Measurements from ENCODE around the gene PDE6G. TPM values are rescaled to one million over a fixed set of nuclear protein-coding genes. Genes with fewer than 3 reads are reported as not detected.

PDE6G gene
- total and polyA plus RNA-seq, 2 experiments from 2014 or later = 0.37 to 0.87 TPM

DNA sequence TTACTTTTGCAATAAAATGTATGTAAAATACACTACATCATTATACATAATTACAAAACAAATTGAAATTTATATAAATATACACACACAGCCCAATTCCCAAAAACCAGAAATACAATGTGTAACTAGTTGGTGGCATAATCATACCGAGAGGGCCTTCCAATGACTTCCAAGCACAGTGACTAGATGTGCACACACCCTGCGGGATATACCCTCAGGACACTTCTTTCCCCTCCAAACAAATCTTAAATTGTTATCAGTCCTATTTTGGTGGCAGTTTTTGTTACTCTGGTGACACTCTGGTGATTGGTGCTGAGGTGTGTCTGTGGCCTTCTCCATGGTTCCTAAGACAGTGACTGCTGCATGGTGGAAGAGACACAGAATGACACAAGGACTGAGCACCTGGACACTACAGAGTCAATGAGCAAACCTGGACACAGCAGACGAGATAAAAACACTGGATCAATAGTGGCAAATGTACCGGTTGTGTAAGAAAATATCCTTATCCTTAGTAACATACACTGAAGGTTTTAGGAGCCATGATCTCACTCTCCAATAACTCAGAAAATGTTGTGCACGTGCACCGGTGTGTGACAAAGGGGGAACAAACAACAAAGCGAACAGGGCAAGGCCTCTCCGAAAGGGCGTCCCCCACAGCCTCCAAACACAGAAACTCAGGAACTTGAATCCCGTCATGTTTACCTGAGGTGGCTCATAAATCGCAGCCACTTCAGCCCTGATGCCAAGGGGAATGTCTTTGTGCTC, 52.3 kb downstream of the PDE6G start:
- no peaks in the 10 kb centered on the region for H3K36me3 ChIP-seq (replicated peaks; ENCODE audit: insufficient read depth, low read depth)
- H4K20me1 ChIP-seq (ENCODE audit: insufficient read depth, poor library complexity, severe bottlenecking) = peaks cover 10% of the 10 kb centered on the region
- H3K4me2 ChIP-seq = no peak overlapping the region
- H3K4me1 ChIP-seq (ENCODE audit: insufficient read depth) = no peaks in the 10 kb centered on the region
- H3K79me2 ChIP-seq = peaks cover 13% of the 10 kb centered on the region
- H3K9me2 ChIP-seq (replicated peaks; ENCODE audit: insufficient read depth) = no peaks in the 10 kb centered on the region
- no peak overlapping the region for H3K4me3 ChIP-seq
- H3K27me3 ChIP-seq = no peaks in the 10 kb centered on the region
- no peak for DNase-seq (ENCODE audit: low spot score)
- H3K9me3 ChIP-seq (ENCODE audit: low read depth) = no peaks in the 10 kb centered on the region
- no peak overlapping the region for H3K27ac ChIP-seq
- no peak overlapping the region for H2AFZ ChIP-seq
- TF ChIP-seq EZH2 (IDR thresholded peaks at IDR 0.05; ENCODE audit: borderline replicate concordance) (no peak), EZH2phosphoT487 (IDR thresholded peaks at IDR 0.05; ENCODE audit: low read depth, severe bottlenecking, unreplicated experiment) (no peak)
- TF ChIP-seq, protein P1, sequence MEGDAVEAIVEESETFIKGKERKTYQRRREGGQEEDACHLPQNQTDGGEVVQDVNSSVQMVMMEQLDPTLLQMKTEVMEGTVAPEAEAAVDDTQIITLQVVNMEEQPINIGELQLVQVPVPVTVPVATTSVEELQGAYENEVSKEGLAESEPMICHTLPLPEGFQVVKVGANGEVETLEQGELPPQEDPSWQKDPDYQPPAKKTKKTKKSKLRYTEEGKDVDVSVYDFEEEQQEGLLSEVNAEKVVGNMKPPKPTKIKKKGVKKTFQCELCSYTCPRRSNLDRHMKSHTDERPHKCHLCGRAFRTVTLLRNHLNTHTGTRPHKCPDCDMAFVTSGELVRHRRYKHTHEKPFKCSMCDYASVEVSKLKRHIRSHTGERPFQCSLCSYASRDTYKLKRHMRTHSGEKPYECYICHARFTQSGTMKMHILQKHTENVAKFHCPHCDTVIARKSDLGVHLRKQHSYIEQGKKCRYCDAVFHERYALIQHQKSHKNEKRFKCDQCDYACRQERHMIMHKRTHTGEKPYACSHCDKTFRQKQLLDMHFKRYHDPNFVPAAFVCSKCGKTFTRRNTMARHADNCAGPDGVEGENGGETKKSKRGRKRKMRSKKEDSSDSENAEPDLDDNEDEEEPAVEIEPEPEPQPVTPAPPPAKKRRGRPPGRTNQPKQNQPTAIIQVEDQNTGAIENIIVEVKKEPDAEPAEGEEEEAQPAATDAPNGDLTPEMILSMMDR (IDR thresholded peaks at IDR 0.05; ENCODE audit: poor library complexity) = no peak
- 89% methylated on average over 11 of the region's 11 CpGs for WGBS (ENCODE audit: low lambda C conversion rate, missing lambda C conversion rate)

DNA sequence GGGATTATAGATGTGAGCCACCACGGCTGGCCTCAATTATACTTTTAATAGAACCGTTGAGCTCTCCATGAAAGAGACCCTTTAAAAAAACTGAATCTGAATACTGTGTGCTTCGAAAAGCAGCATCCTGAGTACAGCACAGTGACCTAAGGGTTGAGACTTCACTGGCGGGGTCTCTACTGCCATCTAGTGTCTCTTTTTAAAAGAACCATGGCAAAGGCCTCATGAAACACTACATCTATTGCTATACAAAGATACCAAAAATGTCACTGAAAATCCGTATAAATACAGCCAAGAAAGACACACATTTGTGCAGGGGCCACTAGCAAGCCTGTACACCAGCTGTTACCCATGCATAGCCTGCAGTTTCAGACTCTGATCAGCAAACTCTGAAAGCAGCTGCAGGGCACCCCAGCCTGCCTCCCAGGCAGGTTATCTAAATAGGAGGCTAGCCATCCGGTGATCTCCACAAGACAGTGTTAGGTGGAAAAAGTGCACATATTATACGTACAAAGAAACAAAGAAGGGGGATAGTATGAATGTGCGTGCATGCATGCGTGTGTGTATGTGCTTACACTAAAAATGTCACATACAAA, 54.7 kb downstream of the PDE6G start:
- H4K20me1 ChIP-seq (ENCODE audit: insufficient read depth, poor library complexity, severe bottlenecking) = peaks cover 10% of the 10 kb centered on the region
- no peaks in the 10 kb centered on the region for H3K9me2 ChIP-seq (replicated peaks; ENCODE audit: insufficient read depth)
- no peak overlapping the region for H2AFZ ChIP-seq
- H3K27me3 ChIP-seq = no peaks in the 10 kb centered on the region
- peak; percentile 80 for DNase-seq (ENCODE audit: low spot score)
- H3K9me3 ChIP-seq (ENCODE audit: low read depth) = no peaks in the 10 kb centered on the region
- peaks cover 11% of the 10 kb centered on the region for H3K79me2 ChIP-seq
- no peak for TF ChIP-seq EZH2 (IDR thresholded peaks at IDR 0.05; ENCODE audit: borderline replicate concordance)
- TF ChIP-seq, protein P1 (IDR thresholded peaks at IDR 0.05; ENCODE audit: poor library complexity) = peak; percentile 78
- 48% methylated on average over 9 of the region's 9 CpGs for WGBS (ENCODE audit: low lambda C conversion rate, missing lambda C conversion rate)
- no peak overlapping the region for H3K27ac ChIP-seq
- no peaks in the 10 kb centered on the region for H3K36me3 ChIP-seq (replicated peaks; ENCODE audit: insufficient read depth, low read depth)
- no peaks in the 10 kb centered on the region for H3K4me1 ChIP-seq (ENCODE audit: insufficient read depth)
- no peak overlapping the region for H3K4me2 ChIP-seq
- no peak overlapping the region for H3K4me3 ChIP-seq

Small RNA genes within 50 kb of the gene (microRNA-seq; reads per million reads assigned to microRNA genes)
- not detected for gene MIR6786

Small RNA genes within 50 kb of the gene (small RNA-seq; reads per million reads assigned to genes)
- 0.16 reads per million for gene MIR6786

Other genes starting within 250 kb of the PDE6G start
- 3,207 and 3,298 TPM in 2 replicates for gene ACTG1, start 143.7 kb downstream of the PDE6G start, total RNA-seq
- 2,719 and 2,832 TPM in 2 replicates for gene ACTG1, start 143.7 kb downstream of the PDE6G start, polyA plus RNA-seq
- gene FSCN2, start 128.2 kb downstream of the PDE6G start, total RNA-seq = 1.8 and 3.7 TPM in 2 replicates
- 0.29 and 0.40 TPM in 2 replicates for gene FSCN2, start 128.2 kb downstream of the PDE6G start, polyA plus RNA-seq
- 18.3 and 20.9 TPM in 2 replicates for gene FAAP100, start 104.2 kb downstream of the PDE6G start, total RNA-seq
- gene FAAP100, start 104.2 kb downstream of the PDE6G start, polyA plus RNA-seq = 30.7 and 34.4 TPM in 2 replicates
- gene NPLOC4, start 19.4 kb downstream of the PDE6G start, total RNA-seq = 48.2 and 54.6 TPM in 2 replicates
- gene NPLOC4, start 19.4 kb downstream of the PDE6G start, polyA plus RNA-seq = 53.7 and 56.1 TPM in 2 replicates
- 1.4 and 3.5 TPM in 2 replicates for gene TSPAN10, start 19.3 kb downstream of the PDE6G start, total RNA-seq
- gene TSPAN10, start 19.3 kb downstream of the PDE6G start, polyA plus RNA-seq = 12.0 and 15.2 TPM in 2 replicates
- gene OXLD1, start 10.1 kb upstream of the PDE6G start, total RNA-seq = 22.3 and 37.8 TPM in 2 replicates
- gene OXLD1, start 10.1 kb upstream of the PDE6G start, polyA plus RNA-seq = 39.8 and 55.2 TPM in 2 replicates
- gene CCDC137, start 10.2 kb upstream of the PDE6G start, total RNA-seq = 8.3 and 9.1 TPM in 2 replicates
- gene CCDC137, start 10.2 kb upstream of the PDE6G start, polyA plus RNA-seq = 20.5 and 23.0 TPM in 2 replicates
- 34.2 and 38.8 TPM in 2 replicates for gene ARL16, start 27.3 kb upstream of the PDE6G start, total RNA-seq
- gene ARL16, start 27.3 kb upstream of the PDE6G start, polyA plus RNA-seq = 64.6 and 70.6 TPM in 2 replicates
- gene HGS, start 27.5 kb upstream of the PDE6G start, total RNA-seq = 47.3 and 59.2 TPM in 2 replicates
- 128 and 142 TPM in 2 replicates for gene HGS, start 27.5 kb upstream of the PDE6G start, polyA plus RNA-seq
- 24.5 and 37.0 TPM in 2 replicates for gene MRPL12, start 46.8 kb upstream of the PDE6G start, total RNA-seq
- gene MRPL12, start 46.8 kb upstream of the PDE6G start, polyA plus RNA-seq = 94.6 and 96.1 TPM in 2 replicates
- gene SLC25A10, start 55.7 kb upstream of the PDE6G start, total RNA-seq = 27.5 and 31.3 TPM in 2 replicates
- 34.8 and 53.2 TPM in 2 replicates for gene SLC25A10, start 55.7 kb upstream of the PDE6G start, polyA plus RNA-seq
- 2.4 and 2.9 TPM in 2 replicates for gene GCGR, start 147.6 kb upstream of the PDE6G start, total RNA-seq
- gene GCGR, start 147.6 kb upstream of the PDE6G start, polyA plus RNA-seq = 2.5 and 3.8 TPM in 2 replicates
- gene MCRIP1, start 176.7 kb upstream of the PDE6G start, total RNA-seq = 63.3 and 66.1 TPM in 2 replicates
- 118 and 138 TPM in 2 replicates for gene MCRIP1, start 176.7 kb upstream of the PDE6G start, polyA plus RNA-seq
- not detected in 2 replicates for gene PPP1R27, start 178.5 kb upstream of the PDE6G start, total RNA-seq
- gene PPP1R27, start 178.5 kb upstream of the PDE6G start, polyA plus RNA-seq = 0.56 and 0.72 TPM in 2 replicates
- 1,163 and 1,316 TPM in 2 replicates for gene P4HB, start 204.0 kb upstream of the PDE6G start, total RNA-seq
- 1,233 and 1,240 TPM in 2 replicates for gene P4HB, start 204.0 kb upstream of the PDE6G start, polyA plus RNA-seq
- gene ARHGDIA, start 214.8 kb upstream of the PDE6G start, total RNA-seq = 57.0 and 80.7 TPM in 2 replicates
- gene ARHGDIA, start 214.8 kb upstream of the PDE6G start, polyA plus RNA-seq = 295 and 311 TPM in 2 replicates
- 50.9 and 55.3 TPM in 2 replicates for gene ALYREF, start 235.0 kb upstream of the PDE6G start, total RNA-seq
- 96.4 and 106 TPM in 2 replicates for gene ALYREF, start 235.0 kb upstream of the PDE6G start, polyA plus RNA-seq
- 129 and 155 TPM in 2 replicates for gene ANAPC11, start 235.2 kb upstream of the PDE6G start, total RNA-seq
- gene ANAPC11, start 235.2 kb upstream of the PDE6G start, polyA plus RNA-seq = 307 and 345 TPM in 2 replicates
- gene NPB, start 245.7 kb upstream of the PDE6G start, total RNA-seq = 0.47 and 2.6 TPM in 2 replicates
- 2.2 and 3.2 TPM in 2 replicates for gene NPB, start 245.7 kb upstream of the PDE6G start, polyA plus RNA-seq

All from hepatocyte (in vitro differentiated cells).